Measurements from ENCODE around the gene NPW. TPM values are rescaled to one million over a fixed set of nuclear protein-coding genes. Genes with fewer than 3 reads are reported as not detected.
A peak's percentile ranks its signal among the peaks of the same experiment; 100 is the strongest.

Gene NPW
- total RNA-seq, 1 experiment from 2014 or later, result 1.3 TPM

GRCh38 chr16:2034696-2035430, 15.3 kb downstream of the NPW start:
- no peak for DNase-seq (ENCODE audit: low read depth)

- peak; percentile 74 for DNase-seq (ENCODE audit: low read depth)
Measured at GRCh38 chr16:2035431-2036199, 16.0 kb downstream of the NPW start.

- no peak for DNase-seq (ENCODE audit: low read depth)
Measured at GRCh38 chr16:2036200-2036966, 16.8 kb downstream of the NPW start.

- DNase-seq (ENCODE audit: low read depth), result no peak
Measured at GRCh38 chr16:2037115-2037514, 17.5 kb downstream of the NPW start.

GRCh38 chr16:2037647-2038381, 18.2 kb downstream of the NPW start:
- no peak for DNase-seq (ENCODE audit: low read depth)

- DNase-seq (ENCODE audit: low read depth), result no peak
Measured at GRCh38 chr16:2038382-2039231, 19.0 kb downstream of the NPW start.

- peak; percentile 63 for DNase-seq (ENCODE audit: low read depth)
Measured at GRCh38 chr16:2039274-2040031, 19.9 kb downstream of the NPW start.

GRCh38 chr16:2040041-2040786, 20.6 kb downstream of the NPW start:
- no peak for DNase-seq (ENCODE audit: low read depth)

- peak; percentile 74 for DNase-seq (ENCODE audit: low read depth)
Measured at GRCh38 chr16:2040787-2041522, 21.4 kb downstream of the NPW start.

GRCh38 chr16:2042171-2042985, 22.8 kb downstream of the NPW start:
- no peak for DNase-seq (ENCODE audit: low read depth)

- DNase-seq (ENCODE audit: low read depth), result no peak
Measured at GRCh38 chr16:2042986-2043666, 23.5 kb downstream of the NPW start.

- no peak for DNase-seq (ENCODE audit: low read depth)
Measured at GRCh38 chr16:2043667-2044451, 24.3 kb downstream of the NPW start.

- no peak for DNase-seq (ENCODE audit: low read depth)
Measured at GRCh38 chr16:2044541-2044940, 25.0 kb downstream of the NPW start.

GRCh38 chr16:2045965-2046892, 26.6 kb downstream of the NPW start:
- no peak for DNase-seq (ENCODE audit: low read depth)

- DNase-seq (ENCODE audit: low read depth), result no peak
Measured at GRCh38 chr16:2046893-2047329, 27.3 kb downstream of the NPW start.

Data from LHCN-M2 (cell line).